Nephron progenitor cell (in vitro differentiated cells): ENCODE results near the gene LSM14B.
"Not testable (repeated sequence)": the region's sequence is repeated elsewhere in the genome, so short reads cannot be mapped to it uniquely, and the experiment has no call there.

Experiments used
- DNase-seq: peaks from one replicate; pipeline ENCODE4 v3.0.0; 2021
- H3K27ac Mint-ChIP-seq: 2 replicates; pipeline ENCODE4 v1.8.0; 2021; ENCODE audit warnings: mild to moderate bottlenecking, moderate library complexity, mixed read lengths
- H3K27me3 Mint-ChIP-seq: 2 replicates; pipeline ENCODE4 v1.8.0; 2021; ENCODE audit warnings: mild to moderate bottlenecking, low read depth, mixed read lengths; ENCODE audit not compliant: poor library complexity
- H3K36me3 Mint-ChIP-seq: 2 replicates; pipeline ENCODE4 v1.8.0; 2021; ENCODE audit warnings: low read depth, mixed read lengths
- H3K4me1 Mint-ChIP-seq: 2 replicates; pipeline ENCODE4 v1.8.0; 2021; ENCODE audit warnings: mixed read lengths
- H3K4me3 Mint-ChIP-seq: 2 replicates; pipeline ENCODE4 v1.8.0; 2021; ENCODE audit warnings: mild to moderate bottlenecking, moderate library complexity, mixed read lengths
- H3K9me3 Mint-ChIP-seq: 2 replicates; pipeline ENCODE4 v1.8.0; 2021; ENCODE audit warnings: mild to moderate bottlenecking, moderate library complexity, mixed read lengths
- CTCF ChIP-seq: fragments of 200-600 bp; sonication (generic); IDR thresholded peaks from 2 replicates; pipeline ENCODE4 v1.5.0; 2021; ENCODE audit warnings: antibody characterized with exemption

The LSM14B gene

DNA sequence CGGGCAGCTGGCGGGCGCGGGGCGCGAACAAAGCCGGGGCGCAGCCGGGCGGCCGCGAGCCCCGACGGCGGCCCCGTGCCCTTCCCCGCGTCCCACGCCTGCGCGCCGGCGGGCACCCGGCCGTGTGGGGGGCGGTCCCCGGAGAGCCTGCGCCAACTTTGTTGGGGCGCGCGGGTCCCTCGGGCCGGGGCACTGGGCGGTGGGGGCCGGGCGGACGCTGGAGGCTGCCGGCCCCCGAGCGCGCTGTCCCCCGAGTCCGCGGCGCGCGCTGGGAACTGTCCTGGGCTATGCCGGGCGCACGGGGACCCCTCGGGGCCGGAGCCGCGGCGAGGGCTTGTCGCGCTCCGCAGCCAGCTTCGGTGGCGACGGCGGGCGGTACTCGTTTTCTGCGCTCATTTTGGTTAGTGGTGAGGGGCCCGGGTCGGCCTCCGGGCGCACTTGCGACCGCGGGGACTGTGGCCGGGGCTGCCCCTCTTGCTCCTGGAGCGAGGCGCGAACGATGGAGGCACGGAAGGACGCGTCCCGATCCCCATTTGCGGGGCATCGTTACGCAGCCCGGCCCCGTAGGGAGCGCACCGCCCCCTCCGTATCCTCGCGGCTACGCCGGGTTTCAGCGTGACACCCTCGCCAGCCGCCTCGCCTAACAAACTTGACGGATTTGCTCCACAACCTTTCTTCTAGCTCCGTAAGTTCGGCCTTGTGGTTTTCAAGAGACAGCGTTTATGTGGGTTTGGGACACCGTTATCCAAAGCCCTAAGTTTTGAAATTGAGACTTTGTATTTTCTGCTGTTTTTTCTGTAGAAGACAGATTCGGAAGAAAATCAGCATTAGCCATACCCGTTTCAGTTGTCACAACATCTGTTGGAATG is 21.9 kb downstream of the LSM14B start:
- H3K27me3 Mint-ChIP-seq = no peaks in the 10 kb centered on the region
- no peak for TF ChIP-seq CTCF
- H3K4me3 Mint-ChIP-seq = peak overlapping the region; percentile 90
- no peaks in the 10 kb centered on the region for H3K9me3 Mint-ChIP-seq
- H3K4me1 Mint-ChIP-seq = peaks cover 46% of the 10 kb centered on the region
- peaks cover 31% of the 10 kb centered on the region for H3K36me3 Mint-ChIP-seq
- peak overlapping the region; percentile 96 for H3K27ac Mint-ChIP-seq
- peak; percentile 54 for DNase-seq

GRCh38 chr20:62145688-62146018 is 23.4 kb downstream of the LSM14B start:
- peaks cover 55% of the 10 kb centered on the region for H3K4me1 Mint-ChIP-seq
- no peak for DNase-seq
- H3K4me3 Mint-ChIP-seq = peak overlapping the region; percentile 90
- TF ChIP-seq CTCF = no peak
- H3K9me3 Mint-ChIP-seq = peaks cover 4% of the 10 kb centered on the region
- no peaks in the 10 kb centered on the region for H3K27me3 Mint-ChIP-seq
- peaks cover 28% of the 10 kb centered on the region for H3K36me3 Mint-ChIP-seq
- H3K27ac Mint-ChIP-seq = no peak overlapping the region

DNA sequence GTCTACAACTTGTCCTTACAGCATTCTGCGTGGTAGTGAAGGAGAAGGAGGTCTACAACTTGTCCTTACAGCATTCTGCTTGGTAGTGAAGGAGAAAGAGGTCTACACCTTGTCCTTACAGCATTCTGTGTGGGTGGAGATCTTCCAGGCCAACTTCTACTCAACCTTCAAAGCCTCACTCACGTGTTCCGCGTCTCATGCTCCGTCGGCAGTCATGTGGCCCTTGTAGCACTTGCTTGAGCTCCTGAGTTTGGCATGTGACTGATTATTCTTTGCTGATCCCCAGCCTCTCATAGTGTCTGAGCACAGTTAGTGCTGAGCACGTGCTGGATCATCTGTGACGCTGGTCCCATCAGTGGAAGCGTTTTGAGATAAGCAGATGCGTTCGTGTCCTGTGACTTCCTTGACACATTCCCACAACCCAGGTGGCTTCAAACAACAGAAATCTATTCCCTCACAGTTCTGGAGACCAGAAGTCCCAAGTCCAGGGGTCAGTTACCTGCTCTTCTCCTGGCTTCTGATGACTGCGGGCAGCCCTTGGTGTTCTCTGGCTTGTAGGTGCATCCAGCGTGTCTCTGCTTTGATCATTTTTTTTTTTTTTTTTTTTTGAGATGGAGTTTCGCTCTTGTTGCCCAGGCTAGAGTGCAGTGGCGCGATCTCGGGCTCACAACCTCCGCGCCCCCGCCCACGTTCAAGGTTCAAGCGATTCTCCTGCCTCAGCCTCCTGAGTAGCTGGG is 23.9 kb downstream of the LSM14B start:
- Mint-ChIP-seq H3K4me1 (peaks cover 50% of the 10 kb centered on the region), H3K27me3 (no peaks in the 10 kb centered on the region), H3K36me3 (peaks cover 27% of the 10 kb centered on the region), H3K27ac (no peak overlapping the region), H3K4me3 (no peak overlapping the region), H3K9me3 (peaks cover 4% of the 10 kb centered on the region)
- TF ChIP-seq CTCF = no peak
- DNase-seq = no peak

- Mint-ChIP-seq H3K4me1 (peaks cover 41% of the 10 kb centered on the region), H3K27me3 (no peaks in the 10 kb centered on the region), H3K36me3 (peaks cover 33% of the 10 kb centered on the region), H3K4me3 (no peak overlapping the region), H3K9me3 (peaks cover 4% of the 10 kb centered on the region), H3K27ac (no peak overlapping the region)
- TF ChIP-seq CTCF = no peak
- DNase-seq = no peak
These were observed 24.9 kb downstream of the LSM14B start for GRCh38 chr20:62147125-62147524.

- peaks cover 38% of the 10 kb centered on the region for H3K4me1 Mint-ChIP-seq
- no peak overlapping the region for H3K27ac Mint-ChIP-seq
- peaks cover 8% of the 10 kb centered on the region for H3K9me3 Mint-ChIP-seq
- no peaks in the 10 kb centered on the region for H3K27me3 Mint-ChIP-seq
- peaks cover 37% of the 10 kb centered on the region for H3K36me3 Mint-ChIP-seq
- no peak overlapping the region for H3K4me3 Mint-ChIP-seq
- DNase-seq = no peak
- TF ChIP-seq CTCF = no peak
These were observed 25.3 kb downstream of the LSM14B start for GRCh38 chr20:62147528-62147927.

DNA sequence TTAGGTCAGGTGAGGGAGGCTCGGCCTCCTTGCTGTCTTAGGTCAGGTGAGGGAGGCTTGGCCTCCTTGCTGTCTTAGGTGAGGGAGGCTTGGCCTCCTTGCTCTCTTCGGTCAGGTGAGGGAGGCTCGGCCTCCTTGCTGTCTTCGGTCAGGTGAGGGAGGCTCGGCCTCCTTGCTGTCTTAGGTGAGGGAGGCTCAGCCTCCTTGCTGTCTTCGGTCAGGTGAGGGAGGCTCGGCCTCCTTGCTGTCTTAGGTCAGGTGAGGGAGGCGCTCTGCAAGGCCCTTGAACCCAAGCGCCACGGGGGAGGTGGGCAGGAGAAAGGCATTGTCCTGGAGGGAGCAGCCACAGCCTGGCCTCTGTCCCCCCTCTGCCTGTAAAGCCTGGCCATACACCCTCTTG is 26.1 kb downstream of the LSM14B start:
- H3K36me3 Mint-ChIP-seq = peaks cover 46% of the 10 kb centered on the region
- DNase-seq, H3K27me3 Mint-ChIP-seq: not testable (repeated sequence)

More for the DNA sequence above, 26.1 kb downstream of the LSM14B start:
- H3K27ac Mint-ChIP-seq, H3K4me3 Mint-ChIP-seq: not testable (repeated sequence)
- H3K9me3 Mint-ChIP-seq = peaks cover 15% of the 10 kb centered on the region
- H3K4me1 Mint-ChIP-seq = peaks cover 38% of the 10 kb centered on the region
